Fibroblast of lung (primary cell): ENCODE results near the gene CLTB.

ENCODE experiments used
- CTCF ChIP-seq, 2 donors: IDR thresholded peaks in 1 of 2; conservative IDR thresholded peaks in 1 of 2; 1 replicate in 1 of 2; 2 replicates in 1 of 2; pipeline ENCODE4 v1.5.1; 2011 to 2012; ENCODE audit warnings: low read length in 2 of 2, control low read depth in 1 of 2, inconsistent platforms in 1 of 2, low read depth in 1 of 2, mild to moderate bottlenecking in 1 of 2
- EZH2 ChIP-seq: IDR thresholded peaks from 2 replicates; pipeline ENCODE4 v1.5.1; 2012; ENCODE audit warnings: low read length, control low read depth, mild to moderate bottlenecking; ENCODE audit errors: missing control alignments

GRCh38 chr5:176432707-176433106 is 16.4 kb upstream of the CLTB start:
- TF ChIP-seq CTCF (conservative IDR thresholded peaks at IDR 0.05 in 1 of 2, IDR thresholded peaks at IDR 0.05 in 1 of 2; ENCODE audit: low read depth in 1 of 2, low read length in 2 of 2) (no peak), EZH2 (no peak)
